C4-2B (cell line): Measurements from ENCODE around the gene SOS2.

Experiments
- ZFX ChIP-seq: fragments of 450-650 bp; IDR thresholded peaks from 2 replicates; pipeline ENCODE4 v1.6.1; 2017
- TF ChIP-seq, protein P1 (sequence below): fragments of 450-650 bp; conservative IDR thresholded peaks from 2 replicates; pipeline ENCODE4 v1.5.1; 2017; ENCODE audit warnings: mild to moderate bottlenecking

DNA sequence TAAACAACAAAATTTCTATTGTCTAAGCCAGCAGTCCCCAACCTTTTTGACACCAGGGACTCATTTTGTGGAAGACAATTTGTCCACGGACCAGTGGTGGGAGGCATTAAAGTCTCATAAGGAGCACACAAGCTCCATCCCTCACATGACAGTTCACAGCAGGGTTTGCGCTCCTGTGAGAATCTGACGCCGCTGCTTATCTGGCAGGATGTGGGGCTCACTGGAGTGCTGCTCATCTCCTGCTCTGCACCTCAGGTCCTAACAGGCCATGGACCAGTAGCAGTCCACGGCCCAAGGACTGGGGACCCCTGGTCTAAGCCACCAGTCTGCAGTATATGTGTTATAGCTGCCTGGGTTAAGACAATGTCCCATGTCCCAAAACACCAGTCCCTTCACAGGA is 142.2 kb downstream of the SOS2 start:
- TF ChIP-seq, protein P1, sequence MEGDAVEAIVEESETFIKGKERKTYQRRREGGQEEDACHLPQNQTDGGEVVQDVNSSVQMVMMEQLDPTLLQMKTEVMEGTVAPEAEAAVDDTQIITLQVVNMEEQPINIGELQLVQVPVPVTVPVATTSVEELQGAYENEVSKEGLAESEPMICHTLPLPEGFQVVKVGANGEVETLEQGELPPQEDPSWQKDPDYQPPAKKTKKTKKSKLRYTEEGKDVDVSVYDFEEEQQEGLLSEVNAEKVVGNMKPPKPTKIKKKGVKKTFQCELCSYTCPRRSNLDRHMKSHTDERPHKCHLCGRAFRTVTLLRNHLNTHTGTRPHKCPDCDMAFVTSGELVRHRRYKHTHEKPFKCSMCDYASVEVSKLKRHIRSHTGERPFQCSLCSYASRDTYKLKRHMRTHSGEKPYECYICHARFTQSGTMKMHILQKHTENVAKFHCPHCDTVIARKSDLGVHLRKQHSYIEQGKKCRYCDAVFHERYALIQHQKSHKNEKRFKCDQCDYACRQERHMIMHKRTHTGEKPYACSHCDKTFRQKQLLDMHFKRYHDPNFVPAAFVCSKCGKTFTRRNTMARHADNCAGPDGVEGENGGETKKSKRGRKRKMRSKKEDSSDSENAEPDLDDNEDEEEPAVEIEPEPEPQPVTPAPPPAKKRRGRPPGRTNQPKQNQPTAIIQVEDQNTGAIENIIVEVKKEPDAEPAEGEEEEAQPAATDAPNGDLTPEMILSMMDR, result no peak
- TF ChIP-seq ZFX, result no peak
